Suprapubic skin (tissue), 4 donors: ENCODE data around the gene PIGC. TPM values are rescaled to one million over a fixed set of nuclear protein-coding genes. Genes with fewer than 3 reads are reported as not detected.
A peak's percentile ranks its signal among the peaks of the same experiment; 100 is the strongest.

Source experiments
- DNase-seq, 2 donors: peaks; one replicate each; pipeline ENCODE4 v3.0.0-alpha.2; 2019; ENCODE audit warnings: low spot score in 2 of 2
- H3K27ac ChIP-seq: fragments of 200-600 bp; sonication (generic); one replicate; pipeline ENCODE4 v1.5.1; 2019
- H3K27me3 ChIP-seq: fragments of 200-600 bp; sonication (generic); one replicate; pipeline ENCODE4 v1.5.1; 2019
- H3K36me3 ChIP-seq: fragments of 200-600 bp; sonication (generic); one replicate; pipeline ENCODE4 v1.5.1; 2019
- H3K4me1 ChIP-seq: fragments of 200-600 bp; sonication (generic); one replicate; pipeline ENCODE4 v1.5.1; 2019
- H3K4me3 ChIP-seq: fragments of 200-600 bp; sonication (generic); one replicate; pipeline ENCODE4 v1.5.1; 2019; ENCODE audit warnings: mild to moderate bottlenecking
- H3K9me3 ChIP-seq: fragments of 200-600 bp; sonication (generic); one replicate; pipeline ENCODE4 v1.5.1; 2019
- CTCF ChIP-seq, 2 donors: fragments of 200-600 bp in 1 of 2; fragments of 450-650 bp in 1 of 2; sonication (generic) in 1 of 2; IDR thresholded peaks; one replicate each; pipeline ENCODE4 v1.5.1; 2016 to 2019; ENCODE audit warnings: antibody characterized with exemption in 2 of 2, mild to moderate bottlenecking in 1 of 2, moderate library complexity in 1 of 2
- EP300 ChIP-seq: sonication (generic); formaldehyde crosslinking; IDR thresholded peaks from one replicate; pipeline ENCODE4 v1.6.1; 2017; ENCODE audit warnings: antibody characterized with exemption
- POLR2A ChIP-seq, 2 donors: fragments of 450-650 bp; IDR thresholded peaks; one replicate each; pipeline ENCODE4 v1.6.1; 2017; ENCODE audit warnings: antibody characterized with exemption in 2 of 2, mild to moderate bottlenecking in 2 of 2, moderate library complexity in 2 of 2
- POLR2AphosphoS5 ChIP-seq, 3 donors: sonication (generic); formaldehyde crosslinking; IDR thresholded peaks; one replicate each; pipeline ENCODE4 v1.6.1; 2017; ENCODE audit warnings: antibody characterized with exemption in 3 of 3
- WGBS: methylation state at CpG from one replicate; pipeline ENCODE4 v1.1.5; 2018; 5-methylcytosine and 5-hydroxymethylcytosine counted together
- total RNA-seq, 4 donors: library from RNA; depleted of rRNA; stranded (reverse); fragments of >200 nt; gene quantifications; one replicate each; pipeline ENCODE4 v1.1.0, GENCODE V29; 2016

The PIGC gene
- total RNA-seq, 4 donors from 2014 or later, result 16.8 to 51.8 (median 34.1) TPM

- Histone ChIP-seq H3K27me3 (no peaks in the 10 kb centered on the region), H3K36me3 (no peaks in the 10 kb centered on the region), H3K4me3 (no peak overlapping the region), H3K9me3 (no peaks in the 10 kb centered on the region), H3K4me1 (peaks cover 13% of the 10 kb centered on the region), H3K27ac (no peak overlapping the region)
- no peak for DNase-seq
- WGBS, result 66% methylated on average over 3 of the region's 3 CpGs
- TF ChIP-seq EP300 (no peak), POLR2A (IDR thresholded peaks at IDR 0.05) (no peak), POLR2AphosphoS5 (IDR thresholded peaks at IDR 0.05) (no peak), CTCF (IDR thresholded peaks at IDR 0.05) (no peak)
Observed at GRCh38 chr1:172480431-172480830, 36.6 kb upstream of the PIGC start.

- Histone ChIP-seq H3K36me3 (no peaks in the 10 kb centered on the region), H3K27me3 (no peaks in the 10 kb centered on the region), H3K4me3 (no peak overlapping the region), H3K4me1 (peaks cover 20% of the 10 kb centered on the region), H3K27ac (no peak overlapping the region), H3K9me3 (no peaks in the 10 kb centered on the region)
- no peak for DNase-seq
- no peak for TF ChIP-seq POLR2AphosphoS5 (IDR thresholded peaks at IDR 0.05)
- no peak for TF ChIP-seq CTCF (IDR thresholded peaks at IDR 0.05)
- TF ChIP-seq POLR2A (IDR thresholded peaks at IDR 0.05), result no peak
- TF ChIP-seq EP300, result no peak
Observed at GRCh38 chr1:172478485-172478884, 34.6 kb upstream of the PIGC start.

GRCh38 chr1:172477741-172478140 is 33.9 kb upstream of the PIGC start:
- WGBS, result 65% methylated on average over 1 of the region's 1 CpG
- no peaks in the 10 kb centered on the region for H3K27me3 ChIP-seq
- no peaks in the 10 kb centered on the region for H3K9me3 ChIP-seq
- peaks cover 25% of the 10 kb centered on the region for H3K4me1 ChIP-seq
- no peaks in the 10 kb centered on the region for H3K36me3 ChIP-seq
- H3K4me3 ChIP-seq, result no peak overlapping the region
- DNase-seq, result no peak
- TF ChIP-seq CTCF (IDR thresholded peaks at IDR 0.05) (no peak), EP300 (no peak)
- no peak overlapping the region for H3K27ac ChIP-seq

DNA sequence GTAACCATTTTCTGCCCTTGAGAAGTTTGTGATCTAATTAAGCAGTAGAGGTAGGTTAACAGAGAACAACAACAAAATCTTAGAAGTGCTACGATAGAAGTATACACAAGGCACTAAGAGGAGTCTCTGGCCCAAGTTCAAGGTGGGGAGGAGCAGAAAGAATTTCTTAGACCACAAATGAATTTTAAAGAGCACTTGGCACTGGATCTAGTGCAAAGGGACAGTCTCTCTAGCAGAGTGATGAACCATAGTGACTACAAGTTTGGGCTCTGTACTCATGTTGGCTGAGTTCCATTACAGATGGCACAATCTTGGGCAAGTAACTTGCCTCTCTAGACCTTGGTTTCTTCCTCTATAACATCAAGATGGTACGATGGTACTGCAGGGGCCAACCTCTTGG is 33.3 kb upstream of the PIGC start:
- DNase-seq, result no peak
- no peaks in the 10 kb centered on the region for H3K9me3 ChIP-seq
- TF ChIP-seq EP300, result no peak
- TF ChIP-seq CTCF (IDR thresholded peaks at IDR 0.05), result no peak
- H3K36me3 ChIP-seq, result no peaks in the 10 kb centered on the region
- H3K4me1 ChIP-seq, result peaks cover 25% of the 10 kb centered on the region
- H3K27me3 ChIP-seq, result no peaks in the 10 kb centered on the region
- WGBS, result 77% methylated on average over 2 of the region's 2 CpGs
- H3K27ac ChIP-seq, result no peak overlapping the region
- no peak overlapping the region for H3K4me3 ChIP-seq

DNA sequence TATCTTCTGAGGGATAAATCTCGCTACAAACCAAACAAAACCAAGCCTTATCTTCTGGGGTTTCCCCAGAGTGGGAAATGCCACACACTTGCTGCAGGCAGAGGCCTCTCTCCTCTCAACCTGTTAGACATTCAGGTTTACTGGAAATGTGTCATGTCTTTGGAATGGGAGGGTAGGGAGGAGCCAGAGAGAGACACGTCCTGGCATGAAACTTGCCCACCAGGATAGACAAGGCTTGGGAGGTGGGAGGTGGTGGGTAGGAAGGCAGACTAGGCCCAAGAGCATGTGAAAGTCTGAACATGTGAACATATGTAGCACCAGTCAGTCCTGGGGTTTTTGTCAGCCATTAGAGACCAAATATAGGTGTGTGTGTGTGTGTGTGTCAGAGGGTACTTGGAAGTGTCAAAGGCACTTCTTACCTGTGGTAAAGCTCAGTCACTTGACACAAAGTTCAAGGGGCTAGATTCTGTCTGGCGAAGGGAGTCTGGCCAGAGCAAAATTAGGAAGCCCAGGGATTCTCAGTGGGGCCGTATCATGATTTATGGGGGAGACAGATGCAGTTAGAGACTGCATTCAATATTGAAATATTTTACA is 32.4 kb upstream of the PIGC start:
- TF ChIP-seq CTCF (IDR thresholded peaks at IDR 0.05) (no peak), POLR2AphosphoS5 (IDR thresholded peaks at IDR 0.05) (no peak), EP300 (no peak), POLR2A (IDR thresholded peaks at IDR 0.05) (no peak)
- WGBS, result 65% methylated on average over 4 of the region's 4 CpGs
- H3K27ac ChIP-seq, result peak overlapping the region; percentile 27

More for the DNA sequence above, 32.4 kb upstream of the PIGC start:
- DNase-seq, result no peak
- H3K27me3 ChIP-seq, result no peaks in the 10 kb centered on the region
- H3K4me1 ChIP-seq, result peaks cover 25% of the 10 kb centered on the region
- H3K9me3 ChIP-seq, result no peaks in the 10 kb centered on the region
- H3K36me3 ChIP-seq, result no peaks in the 10 kb centered on the region
- H3K4me3 ChIP-seq, result no peak overlapping the region
